ENCODE measurements around the gene ANKRD36B. TPM values are rescaled to one million over a fixed set of nuclear protein-coding genes. Genes with fewer than 3 reads are reported as not detected.
"Not testable (repeated sequence)": the region's sequence is repeated elsewhere in the genome, so short reads cannot be mapped to it uniquely, and the experiment has no call there.

The ANKRD36B gene
- 13.8 TPM for polyA plus RNA-seq (2012; ENCODE audit: missing spikeins)

- peak; percentile 45; the same call in 1 of the 2 replicates for TF ChIP-seq POLR2A (IDR thresholded peaks at IDR 0.05; ENCODE audit: low read depth, low read length)
- DNase-seq (ENCODE audit: insufficient read length) = peak; percentile 19
- FAIRE-seq = not testable (repeated sequence)
Observed at GRCh38 chr2:97589598-97590510, at the start of gene ANKRD36B. Gene ANKRD36B (minus strand): TSS chr2:97589877. CDS start chr2:97589685, 192 bp downstream.

DNA sequence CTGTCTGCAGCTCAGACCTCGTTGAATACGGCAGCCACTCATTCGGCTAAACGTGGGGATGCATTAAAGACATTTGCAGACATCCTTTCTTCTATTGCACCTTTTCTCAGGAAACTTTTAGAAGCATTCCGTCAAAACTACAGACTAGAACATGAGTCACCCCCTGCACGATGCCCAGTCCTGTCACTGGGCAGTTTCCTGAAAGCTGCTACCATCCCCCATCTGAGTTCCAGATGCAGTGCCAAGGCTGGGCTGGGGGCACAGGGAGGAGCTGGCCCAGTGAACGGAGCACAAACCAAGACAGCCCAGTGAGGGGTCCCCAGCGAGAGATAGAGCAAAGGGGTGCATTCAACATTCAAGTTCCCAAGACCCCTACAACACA is 36.4 kb upstream of the ANKRD36B start:
- not testable (repeated sequence) for FAIRE-seq; DNase-seq (ENCODE audit: insufficient read length)

GRCh38 chr2:97625354-97626048 is 35.8 kb upstream of the ANKRD36B start:
- DNase-seq (ENCODE audit: insufficient read length); FAIRE-seq: not testable (repeated sequence)

GRCh38 chr2:97622976-97623375 is 33.3 kb upstream of the ANKRD36B start:
- DNase-seq (ENCODE audit: insufficient read length); FAIRE-seq: not testable (repeated sequence)

- FAIRE-seq; DNase-seq (ENCODE audit: insufficient read length): not testable (repeated sequence)
Observed at GRCh38 chr2:97620492-97620891, 30.8 kb upstream of the ANKRD36B start.

DNA sequence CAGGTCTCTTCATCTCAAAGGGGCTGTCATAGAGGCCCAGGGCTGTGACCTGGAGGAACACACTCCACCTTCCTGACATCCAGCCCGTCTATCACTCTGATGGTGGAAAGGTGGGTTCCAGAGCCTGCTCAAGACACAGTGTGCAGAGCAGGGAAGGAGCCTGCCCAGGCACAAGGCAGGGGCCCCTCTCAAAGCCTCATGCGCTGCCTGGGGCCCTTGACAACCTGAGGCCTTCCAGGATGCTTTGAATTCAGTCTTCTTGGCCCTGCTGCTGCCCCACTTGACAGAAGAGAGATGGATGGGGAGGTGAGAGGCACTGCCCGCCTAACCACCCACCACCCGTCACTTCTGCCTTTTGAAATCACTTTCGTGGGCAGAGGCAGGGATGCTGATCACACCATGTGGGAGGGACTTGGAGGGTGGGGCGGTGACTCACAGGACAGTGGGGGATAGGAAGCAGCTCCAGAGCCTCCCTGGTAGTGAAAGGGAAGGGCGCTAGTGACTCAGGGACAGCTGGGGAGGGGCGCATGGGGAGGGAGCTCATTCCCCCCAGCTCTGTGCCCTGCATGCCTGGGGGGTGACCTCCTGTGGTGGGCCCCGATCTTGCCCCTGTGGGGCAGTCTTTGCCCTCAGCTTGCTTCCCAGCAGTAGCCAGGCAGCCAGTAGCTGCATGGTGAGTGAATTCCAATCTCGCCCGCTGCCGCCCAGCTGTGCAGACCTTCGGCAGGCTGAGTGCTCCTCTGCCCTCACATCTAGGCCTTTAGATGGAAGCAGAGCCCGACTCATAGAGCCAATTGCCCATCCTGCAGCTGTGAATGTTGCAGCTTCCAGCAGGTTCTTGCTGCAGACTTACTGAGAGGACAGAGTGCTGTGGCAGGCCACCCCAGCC is 29.5 kb upstream of the ANKRD36B start:
- not testable (repeated sequence) for DNase-seq (ENCODE audit: insufficient read length); FAIRE-seq

DNA sequence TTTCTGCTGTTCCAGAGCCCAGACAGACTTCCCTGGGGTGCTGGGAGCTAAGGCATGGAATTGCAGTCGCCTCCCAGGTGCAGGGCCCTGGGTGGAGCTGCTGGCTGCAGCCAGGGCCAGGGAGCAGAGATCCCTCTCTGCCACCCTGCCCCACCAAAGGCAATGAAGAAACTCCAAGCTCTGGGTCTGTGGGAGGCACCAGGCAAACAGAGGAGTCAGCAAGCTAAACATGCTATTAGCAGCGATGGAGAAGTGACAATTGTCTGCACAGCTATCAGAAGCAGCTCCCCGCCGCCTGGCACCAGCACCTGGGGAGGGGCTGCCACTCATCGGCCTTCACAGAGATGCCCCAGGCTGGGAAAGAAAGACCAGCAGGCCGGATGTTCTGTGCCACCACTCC is 28.2 kb upstream of the ANKRD36B start:
- no peak for FAIRE-seq
- no peak for DNase-seq (ENCODE audit: insufficient read length)
- TF ChIP-seq POLR2A (IDR thresholded peaks at IDR 0.05; ENCODE audit: low read depth, low read length) = no peak
- no peak for TF ChIP-seq POLR2AphosphoS5 (IDR thresholded peaks at IDR 0.05; ENCODE audit: low read depth, low read length)
- TF ChIP-seq TAF1 (IDR thresholded peaks at IDR 0.05; ENCODE audit: borderline replicate concordance, low read depth, low read length) = no peak

DNA sequence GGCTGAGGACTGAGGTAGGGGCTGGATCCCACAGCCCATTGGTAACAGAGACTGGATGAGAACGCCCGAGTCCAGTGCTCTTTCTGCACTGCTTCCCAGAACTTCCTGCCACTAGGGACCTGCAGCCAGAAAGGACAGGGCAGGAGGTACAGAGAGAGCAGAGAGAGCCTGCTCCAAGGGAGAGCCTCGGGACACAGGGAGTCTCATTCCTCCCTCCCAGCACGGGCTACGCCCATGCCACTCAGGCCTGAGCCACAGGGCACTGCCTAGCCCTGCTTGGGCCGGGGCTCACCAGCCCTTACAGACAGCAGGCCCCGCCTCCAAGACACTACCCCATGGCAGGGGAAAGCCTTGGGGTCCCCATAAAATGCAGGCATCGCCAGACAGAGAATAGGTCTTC is 26.1 kb upstream of the ANKRD36B start:
- DNase-seq (ENCODE audit: insufficient read length); FAIRE-seq: not testable (repeated sequence)

GRCh38 chr2:97611895-97612294 is 22.2 kb upstream of the ANKRD36B start:
- DNase-seq (ENCODE audit: insufficient read length); FAIRE-seq: not testable (repeated sequence)

- not testable (repeated sequence) for DNase-seq (ENCODE audit: insufficient read length); FAIRE-seq
Observed at GRCh38 chr2:97608745-97609144, 19.1 kb upstream of the ANKRD36B start.

- FAIRE-seq; DNase-seq (ENCODE audit: insufficient read length): not testable (repeated sequence)
Observed at GRCh38 chr2:97605524-97606339, 16.1 kb upstream of the ANKRD36B start.

- FAIRE-seq; DNase-seq (ENCODE audit: insufficient read length): not testable (repeated sequence)
Observed at GRCh38 chr2:97605109-97605508, 15.4 kb upstream of the ANKRD36B start.

DNA sequence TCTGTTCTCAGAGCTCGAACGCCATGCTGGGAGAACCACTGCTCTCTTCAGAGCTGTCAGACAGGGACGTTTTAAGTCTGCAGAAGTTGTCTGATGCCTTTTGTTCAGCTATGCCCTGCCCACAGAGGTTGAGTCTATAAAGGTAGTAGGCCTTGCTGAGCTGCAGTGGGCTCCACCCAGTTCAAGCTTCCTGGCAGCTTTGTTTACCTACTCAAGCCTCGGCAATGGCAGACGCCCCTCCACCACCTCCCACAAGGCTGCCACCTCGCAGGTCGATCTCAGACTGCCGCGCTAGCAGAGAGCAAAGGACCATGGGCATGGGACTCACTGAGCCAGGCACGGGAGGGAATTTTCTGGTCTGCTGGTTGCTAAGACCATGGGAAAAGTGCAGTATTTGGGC is 11.9 kb upstream of the ANKRD36B start:
- not testable (repeated sequence) for FAIRE-seq; DNase-seq (ENCODE audit: insufficient read length)

DNA sequence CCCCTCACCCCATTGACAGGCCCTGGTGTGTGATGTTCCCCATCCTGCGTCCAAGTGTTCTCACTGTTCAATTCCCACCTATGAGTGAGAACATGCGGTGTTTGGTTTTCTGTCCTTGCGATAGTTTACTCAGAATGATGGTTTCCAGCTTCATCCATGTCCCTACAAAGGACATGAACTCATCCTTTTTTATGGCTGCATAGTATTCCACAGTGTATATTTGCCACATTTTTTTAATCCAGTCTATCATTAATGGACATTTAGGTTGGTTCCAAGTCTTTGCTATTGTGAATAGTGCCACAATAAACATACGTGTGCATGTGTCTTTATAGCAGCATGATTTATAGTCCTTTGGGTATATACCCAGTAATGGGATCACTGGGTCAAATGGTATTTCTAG is 6.5 kb upstream of the ANKRD36B start:
- DNase-seq (ENCODE audit: insufficient read length); FAIRE-seq: not testable (repeated sequence)

DNA sequence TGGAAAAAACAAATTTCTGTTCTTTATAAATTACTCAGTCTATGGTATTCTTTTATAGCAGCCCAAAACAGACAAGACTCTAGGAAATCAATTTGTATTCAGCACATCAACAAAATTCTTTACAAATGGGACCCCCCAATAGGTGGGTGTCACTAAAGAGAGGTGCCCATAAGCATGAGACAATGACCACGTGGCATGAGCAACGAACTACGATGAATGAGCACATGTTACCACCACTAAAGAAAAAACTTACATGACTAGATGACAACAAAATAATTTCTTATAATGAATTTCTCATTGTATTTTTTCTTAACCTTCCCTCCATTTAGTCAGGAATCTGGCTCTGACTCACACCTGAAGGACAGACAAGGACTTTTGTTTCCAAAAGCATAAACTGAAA is 3.8 kb upstream of the ANKRD36B start:
- not testable (repeated sequence) for FAIRE-seq; DNase-seq (ENCODE audit: insufficient read length)

GRCh38 chr2:97590515-97591394 is 1.1 kb upstream of the ANKRD36B start:
- not testable (repeated sequence) for DNase-seq (ENCODE audit: insufficient read length)

DNA sequence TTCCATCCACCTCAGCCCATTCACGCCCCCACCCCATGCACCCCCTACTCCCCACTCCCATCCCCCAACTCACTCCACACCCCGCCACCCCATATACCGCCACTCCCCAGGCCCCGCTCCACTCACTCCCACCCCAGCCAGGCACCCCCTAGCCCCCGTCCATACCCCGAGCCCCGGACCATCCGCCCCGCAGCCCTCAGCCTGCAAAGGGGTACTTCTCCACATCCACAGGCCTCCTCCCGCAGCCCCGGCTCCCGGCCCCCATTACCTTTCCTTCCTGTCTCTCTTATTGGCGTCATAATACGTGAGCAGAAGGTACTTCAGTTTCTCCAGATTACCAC is 450 bp downstream of the ANKRD36B start:
- DNase-seq (ENCODE audit: insufficient read length); FAIRE-seq: not testable (repeated sequence)

More at GRCh38 chr2:97590515-97591394, 1.1 kb upstream of the ANKRD36B start:
- FAIRE-seq = not testable (repeated sequence)
